GM12891 (cell line): ENCODE data around the gene PFKFB2.

Experiments used
- PAX5 ChIP-seq: IDR thresholded peaks from 2 replicates; pipeline ENCODE4 v1.6.1; 2011; ENCODE audit warnings: low read length, moderate library complexity, mild to moderate bottlenecking; ENCODE audit not compliant: insufficient read depth, severe bottlenecking
- POLR2A ChIP-seq: IDR thresholded peaks from 2 replicates; pipeline ENCODE4 v1.6.1; 2011; ENCODE audit warnings: low read depth, low read length, control low read depth
- POLR2AphosphoS5 ChIP-seq: IDR thresholded peaks from 2 replicates; pipeline ENCODE4 v1.6.1; 2011; ENCODE audit warnings: low read depth, low read length, control low read depth
- SPI1 ChIP-seq: IDR thresholded peaks from 2 replicates; pipeline ENCODE4 v1.6.1; 2011; ENCODE audit warnings: low read depth, low read length, control low read depth
- TAF1 ChIP-seq: IDR thresholded peaks from 2 replicates; pipeline ENCODE4 v1.6.1; 2011; ENCODE audit warnings: low read depth, low read length, control low read depth

DNA sequence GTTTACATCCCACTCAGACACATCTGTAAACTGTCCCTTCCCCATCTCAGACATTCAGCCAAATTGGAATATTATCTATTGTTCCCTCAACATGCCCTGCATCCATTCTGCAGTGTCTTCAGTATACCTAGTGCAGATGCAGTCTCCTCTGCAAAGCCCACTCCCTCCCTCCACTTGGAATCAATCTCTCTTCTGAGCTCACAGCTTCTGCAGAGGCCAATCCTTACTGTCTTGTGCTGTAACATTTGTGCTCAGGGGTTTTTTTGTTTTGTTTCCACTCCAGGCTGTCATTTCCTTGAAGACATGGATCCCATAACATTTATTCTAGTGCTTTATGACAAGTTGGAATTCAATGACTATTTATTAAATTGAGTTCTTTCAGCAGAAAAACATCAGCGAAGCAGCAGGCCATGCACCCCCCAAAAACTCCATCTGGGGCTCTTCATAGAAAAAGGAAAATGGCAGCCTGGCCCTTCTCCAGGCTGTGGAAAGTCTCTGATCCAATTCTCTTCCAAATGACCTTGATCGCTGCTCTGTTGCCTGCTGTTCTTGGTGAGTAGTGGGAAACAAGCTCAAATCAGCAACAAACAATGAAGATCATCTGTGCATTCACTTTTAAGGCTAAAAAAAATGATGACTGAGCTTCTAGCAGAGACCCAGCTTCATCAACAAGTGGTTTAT, 59.7 kb downstream of the PFKFB2 start:
- TF ChIP-seq TAF1 (no peak), POLR2A (no peak), POLR2AphosphoS5 (no peak), PAX5 (no peak), SPI1 (no peak)
